ENCODE results near the gene CDH4. TPM values are rescaled to one million over a fixed set of nuclear protein-coding genes. Genes with fewer than 3 reads are reported as not detected.

The CDH4 gene
- total RNA-seq, 2 experiments from 2014 or later: not detected

GRCh38 chr20:61701802-61702201 lies 449.7 kb downstream of the CDH4 start:
- TF ChIP-seq EZH2phosphoT487 (IDR thresholded peaks at IDR 0.05; ENCODE audit: borderline replicate concordance, low read depth, low read length) (no peak), CTCF (conservative IDR thresholded peaks at IDR 0.05; ENCODE audit: low read length) (no peak)
- Histone ChIP-seq H3K4me1 (ENCODE audit: insufficient read depth, low read length, poor library complexity, severe bottlenecking) (no peaks in the 10 kb centered on the region), H3K27ac (ENCODE audit: low read depth, low read length, poor library complexity, severe bottlenecking) (no peak overlapping the region), H3K9me3 (ENCODE audit: low read length) (no peaks in the 10 kb centered on the region), H4K20me1 (ENCODE audit: insufficient read depth, low read length) (no peaks in the 10 kb centered on the region), H3K4me2 (ENCODE audit: low read length) (no peak overlapping the region), H3K79me2 (ENCODE audit: insufficient read depth, low read depth, low read length) (no peaks in the 10 kb centered on the region), H2AFZ (ENCODE audit: low read length) (no peak overlapping the region), H3K36me3 (ENCODE audit: insufficient read depth, low read length) (no peaks in the 10 kb centered on the region), H3K9me2 (ENCODE audit: insufficient read depth, low read length) (no peaks in the 10 kb centered on the region), H3K4me3 (ENCODE audit: low read depth, low read length, poor library complexity, severe bottlenecking) (no peak overlapping the region)
- BruUV-seq (replicated peaks): no TSS peak
- no peak for DNase-seq (ENCODE audit: low spot score)
- intact Hi-C loops (cut with micrococcal nuclease; ENCODE audit: unreplicated experiment): no loop called here
- ChIA-PET CTCF (ENCODE audit: unreplicated experiment) (no interaction called here), POLR2A (no interaction called here)

- Histone ChIP-seq H3K9me2 (ENCODE audit: insufficient read depth, low read length) (no peaks in the 10 kb centered on the region), H2AFZ (ENCODE audit: low read length) (no peak overlapping the region), H3K4me1 (ENCODE audit: insufficient read depth, low read length, poor library complexity, severe bottlenecking) (no peaks in the 10 kb centered on the region), H4K20me1 (ENCODE audit: insufficient read depth, low read length) (no peaks in the 10 kb centered on the region), H3K36me3 (ENCODE audit: insufficient read depth, low read length) (no peaks in the 10 kb centered on the region), H3K4me2 (ENCODE audit: low read length) (no peak overlapping the region), H3K79me2 (ENCODE audit: insufficient read depth, low read depth, low read length) (no peaks in the 10 kb centered on the region), H3K9me3 (ENCODE audit: low read length) (no peaks in the 10 kb centered on the region), H3K4me3 (ENCODE audit: low read depth, low read length, poor library complexity, severe bottlenecking) (no peak overlapping the region), H3K27ac (ENCODE audit: low read depth, low read length, poor library complexity, severe bottlenecking) (no peak overlapping the region)
- DNase-seq (ENCODE audit: low spot score): no peak
- intact Hi-C loops (cut with micrococcal nuclease; ENCODE audit: unreplicated experiment): no loop called here
- POLR2A ChIA-PET: no interaction called here
- CTCF ChIA-PET (ENCODE audit: unreplicated experiment): no interaction called here
- BruUV-seq (replicated peaks): no TSS peak
- TF ChIP-seq EZH2phosphoT487 (IDR thresholded peaks at IDR 0.05; ENCODE audit: borderline replicate concordance, low read depth, low read length) (no peak), CTCF (conservative IDR thresholded peaks at IDR 0.05; ENCODE audit: low read length) (no peak)
Measured at GRCh38 chr20:61702246-61702645, 450.2 kb downstream of the CDH4 start.

- POLR2A ChIA-PET: no interaction called here
- H2AFZ ChIP-seq (ENCODE audit: low read length): no peak overlapping the region
- intact Hi-C loops (cut with micrococcal nuclease; ENCODE audit: unreplicated experiment): no loop called here
- no TSS peak for BruUV-seq (replicated peaks)
- no peaks in the 10 kb centered on the region for H4K20me1 ChIP-seq (ENCODE audit: insufficient read depth, low read length)
- no peak overlapping the region for H3K4me3 ChIP-seq (ENCODE audit: low read depth, low read length, poor library complexity, severe bottlenecking)
- H3K4me2 ChIP-seq (ENCODE audit: low read length): no peak overlapping the region
- no peaks in the 10 kb centered on the region for H3K9me2 ChIP-seq (ENCODE audit: insufficient read depth, low read length)
- H3K36me3 ChIP-seq (ENCODE audit: insufficient read depth, low read length): no peaks in the 10 kb centered on the region
- no peaks in the 10 kb centered on the region for H3K79me2 ChIP-seq (ENCODE audit: insufficient read depth, low read depth, low read length)
- H3K9me3 ChIP-seq (ENCODE audit: low read length): no peaks in the 10 kb centered on the region
- CTCF ChIA-PET (ENCODE audit: unreplicated experiment): no interaction called here
- DNase-seq (ENCODE audit: low spot score): no peak
- H3K27ac ChIP-seq (ENCODE audit: low read depth, low read length, poor library complexity, severe bottlenecking): no peak overlapping the region
- no peaks in the 10 kb centered on the region for H3K4me1 ChIP-seq (ENCODE audit: insufficient read depth, low read length, poor library complexity, severe bottlenecking)
- TF ChIP-seq EZH2phosphoT487 (IDR thresholded peaks at IDR 0.05; ENCODE audit: borderline replicate concordance, low read depth, low read length) (no peak), CTCF (conservative IDR thresholded peaks at IDR 0.05; ENCODE audit: low read length) (no peak)
Measured at GRCh38 chr20:61704661-61705060, 452.6 kb downstream of the CDH4 start.

All from OCI-LY7 (cell line).